Measurements from ENCODE around the gene AURKAIP1.

Gene AURKAIP1

GRCh38 chr1:1345860-1346500, 29.0 kb downstream of the AURKAIP1 start:
- no peak for DNase-seq

GRCh38 chr1:1345384-1345783, 29.6 kb downstream of the AURKAIP1 start:
- no peak for DNase-seq

DNA sequence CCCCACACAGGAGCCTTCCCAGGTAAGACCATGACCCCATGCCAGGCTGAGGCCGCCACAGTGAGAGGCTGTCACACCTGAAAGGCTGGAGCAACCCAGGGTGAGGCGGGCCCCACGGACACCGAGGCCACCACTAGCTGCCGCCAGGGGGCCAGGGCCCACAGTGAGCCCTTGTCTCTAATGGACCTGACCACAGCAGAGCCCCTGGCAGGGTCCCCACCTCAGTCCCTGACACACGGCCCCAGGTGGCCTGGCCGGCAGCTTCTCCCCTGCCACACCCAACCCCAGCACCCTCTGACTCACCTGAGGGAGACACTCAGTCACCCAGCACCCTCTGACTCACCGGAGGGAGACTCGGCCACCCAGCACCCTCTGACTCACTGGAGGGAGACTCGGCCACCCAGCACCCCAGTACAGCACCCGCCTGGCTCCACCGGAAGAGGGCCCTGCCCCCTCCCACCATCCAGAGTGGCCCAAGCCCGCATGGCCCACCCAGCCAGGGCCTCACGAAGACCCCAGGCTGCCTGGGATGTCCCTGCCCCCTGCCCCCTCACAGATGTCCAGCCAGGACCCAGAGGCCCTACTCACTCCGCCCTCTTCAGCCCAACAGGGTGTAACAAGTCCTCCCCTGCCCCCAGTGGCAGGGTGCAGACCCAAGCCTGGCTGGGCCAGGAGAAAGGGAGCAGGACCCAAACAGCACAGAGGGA, 30.2 kb downstream of the AURKAIP1 start:
- no peak for DNase-seq

DNA sequence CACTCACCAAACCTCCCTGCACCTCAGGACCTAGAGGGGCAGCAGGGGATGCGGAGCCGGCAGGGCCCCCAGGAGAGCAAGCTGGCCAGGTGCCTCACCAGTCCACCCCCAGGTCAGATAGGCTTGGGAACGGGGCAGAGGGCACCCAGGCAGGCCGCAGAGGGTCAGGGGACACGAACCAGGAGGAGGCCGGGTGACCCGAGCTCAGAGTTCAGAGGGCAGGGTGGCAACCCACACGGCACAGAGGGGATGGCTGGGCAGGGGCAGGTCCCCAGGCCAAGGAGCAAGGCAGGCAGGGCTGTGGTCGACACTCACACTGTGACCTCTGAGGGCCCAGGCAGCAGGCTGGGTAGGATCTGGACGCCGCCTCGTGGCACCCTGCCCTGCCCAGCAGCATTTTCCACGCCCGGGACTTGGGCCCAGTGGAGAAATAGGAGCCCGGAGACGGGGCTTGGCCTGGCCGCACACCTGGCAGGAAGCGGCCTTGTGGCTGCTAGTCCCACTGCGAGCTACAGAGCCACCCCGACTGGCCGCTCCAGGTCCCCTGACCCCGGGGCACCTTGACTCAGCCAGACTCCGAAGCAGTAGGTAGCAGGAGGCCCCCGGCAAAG, 31.1 kb downstream of the AURKAIP1 start:
- no peak for DNase-seq

GRCh38 chr1:1342584-1343115, 32.4 kb downstream of the AURKAIP1 start:
- no peak for DNase-seq

DNA sequence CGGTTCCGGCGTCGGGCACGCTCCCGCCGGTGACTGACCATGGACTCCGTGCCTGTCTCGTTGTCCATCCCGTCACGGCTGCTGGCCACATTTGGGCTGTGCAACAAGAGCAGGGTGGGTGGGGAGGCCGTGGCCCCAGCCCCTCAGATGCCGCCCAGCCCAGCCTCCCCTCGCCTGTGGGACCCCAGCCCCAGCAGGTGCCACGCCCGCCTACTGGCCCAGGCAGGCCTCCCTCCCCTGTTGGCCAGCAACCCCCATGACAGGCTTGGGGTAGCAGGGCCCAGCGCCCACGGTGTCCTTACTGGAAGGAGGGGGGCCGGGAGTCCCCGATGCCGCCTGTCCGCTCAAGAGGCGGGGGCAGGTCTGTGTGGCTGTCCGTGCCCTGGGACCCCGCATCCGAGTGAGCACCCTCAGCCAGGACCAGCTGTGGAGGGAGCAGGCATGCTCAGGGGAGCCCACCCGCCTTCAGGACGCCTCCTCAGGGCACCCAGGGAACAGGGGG, 32.9 kb downstream of the AURKAIP1 start:
- DNase-seq, result no peak

DNA sequence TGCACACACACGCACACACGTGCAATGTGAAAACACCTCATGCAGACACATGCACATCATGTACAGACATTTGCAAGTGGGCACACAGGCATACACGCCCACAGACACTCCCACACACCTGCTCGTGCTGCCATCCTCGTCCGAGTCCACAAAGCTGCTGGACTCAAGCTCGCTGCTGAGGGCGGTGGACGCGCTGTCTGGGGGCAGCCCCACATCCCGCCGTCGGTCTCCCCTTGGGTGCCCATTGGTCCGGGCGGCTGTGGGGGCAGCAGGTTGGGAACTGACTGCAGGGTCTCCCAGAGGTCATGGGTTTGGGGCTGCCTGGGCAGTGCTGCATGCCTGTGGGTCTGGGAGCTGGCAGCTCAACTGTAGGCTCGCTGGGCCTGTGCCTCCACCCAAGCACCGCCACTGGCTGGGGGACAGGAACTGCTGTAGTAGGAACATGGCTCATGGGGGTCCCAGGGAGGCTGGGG, 33.4 kb downstream of the AURKAIP1 start:
- no peak for DNase-seq

DNA sequence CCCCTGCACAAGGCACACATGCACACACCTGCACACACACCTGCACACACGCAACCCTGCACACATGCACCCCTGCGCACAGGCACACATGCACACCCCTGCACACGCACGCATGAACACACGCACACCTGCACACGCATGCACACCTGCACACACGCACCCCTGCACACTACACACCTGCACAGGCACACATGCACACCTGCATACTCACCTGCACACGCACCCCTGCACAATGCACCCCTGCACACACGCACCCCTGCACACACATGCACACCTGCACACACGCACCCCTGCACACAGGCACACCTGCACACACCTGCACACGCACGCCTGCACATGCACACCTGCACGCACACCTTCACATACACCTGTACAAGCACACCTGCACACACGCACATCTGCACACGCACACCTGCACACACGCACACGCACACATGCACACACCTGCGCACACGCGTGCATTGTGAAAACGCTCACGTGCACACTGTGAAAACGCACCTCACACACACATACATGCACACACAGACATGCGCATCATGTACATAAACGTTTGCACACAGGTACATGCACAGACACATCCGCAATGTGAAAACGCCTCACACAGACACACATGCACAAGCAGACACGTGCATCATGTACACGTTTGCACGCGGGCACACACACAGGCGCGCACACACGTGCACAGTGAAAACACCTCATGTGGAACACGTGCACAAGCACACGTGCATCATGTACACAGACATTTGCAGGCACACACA, 34.0 kb downstream of the AURKAIP1 start:
- DNase-seq, result no peak

- no peak for DNase-seq
Observed at GRCh38 chr1:1340185-1340584, 34.8 kb downstream of the AURKAIP1 start.

DNA sequence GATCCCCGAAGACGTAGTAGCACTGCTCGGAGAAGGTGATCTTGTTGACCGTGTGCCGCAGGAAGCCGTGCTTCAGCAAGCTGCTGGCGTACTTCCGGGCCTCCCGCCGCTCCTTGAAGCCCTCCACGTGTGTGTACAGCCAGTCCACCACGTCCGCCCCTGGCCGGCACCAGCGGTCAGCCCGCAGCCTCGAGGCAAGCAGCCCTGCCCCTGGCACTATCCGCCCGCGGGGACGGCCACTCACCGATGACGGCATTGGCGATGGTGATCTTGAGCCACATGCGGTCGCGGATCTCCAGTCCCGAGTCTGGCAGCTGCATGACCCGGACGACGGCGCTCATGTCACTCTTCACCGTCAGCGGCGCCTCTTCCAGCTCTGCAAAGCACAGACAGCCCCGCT, 36.7 kb downstream of the AURKAIP1 start:
- DNase-seq, result no peak

GRCh38 chr1:1337793-1338147, 37.2 kb downstream of the AURKAIP1 start:
- no peak for DNase-seq

DNA sequence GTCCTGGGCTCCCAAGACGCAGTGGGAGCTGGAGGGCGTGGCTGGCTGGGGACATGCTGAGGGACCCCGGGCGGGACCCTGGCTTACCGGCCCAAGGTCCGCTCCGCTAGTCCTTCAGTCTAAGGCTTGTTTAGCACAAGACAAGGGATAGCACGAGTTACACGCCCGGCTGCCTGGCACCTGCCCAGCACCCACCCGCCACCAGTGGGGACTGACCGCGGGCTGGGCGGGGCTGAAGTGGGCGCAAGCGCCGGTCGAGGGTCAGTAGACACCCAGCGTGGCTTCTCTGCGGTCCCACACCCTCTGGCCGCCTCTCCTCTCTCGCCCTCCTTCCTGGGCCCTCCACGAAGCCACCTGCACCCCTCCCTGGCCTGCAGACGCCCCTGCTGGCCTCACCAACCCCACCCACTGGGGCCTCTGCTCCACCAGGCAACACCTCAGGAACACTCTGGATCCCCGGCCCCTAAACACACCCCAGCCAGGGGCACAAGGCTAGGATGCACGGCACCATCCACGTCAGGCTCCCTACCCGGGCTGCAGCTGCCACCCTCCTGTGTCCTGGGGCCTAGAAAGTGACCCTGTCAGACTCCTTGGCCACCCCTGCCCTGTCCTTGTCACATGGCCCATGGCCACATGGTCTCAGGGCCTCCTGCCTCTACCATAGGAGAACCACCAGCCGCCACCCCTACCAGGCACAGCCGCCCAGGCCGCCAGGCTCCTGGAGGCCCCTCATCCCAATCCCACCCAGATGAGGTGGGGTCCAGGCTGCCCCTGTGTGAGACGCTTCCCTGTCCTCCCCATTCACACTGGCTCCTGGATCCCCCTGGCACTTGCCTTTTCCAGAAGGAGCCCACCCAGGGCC, 37.8 kb downstream of the AURKAIP1 start:
- DNase-seq, result no peak

DNA sequence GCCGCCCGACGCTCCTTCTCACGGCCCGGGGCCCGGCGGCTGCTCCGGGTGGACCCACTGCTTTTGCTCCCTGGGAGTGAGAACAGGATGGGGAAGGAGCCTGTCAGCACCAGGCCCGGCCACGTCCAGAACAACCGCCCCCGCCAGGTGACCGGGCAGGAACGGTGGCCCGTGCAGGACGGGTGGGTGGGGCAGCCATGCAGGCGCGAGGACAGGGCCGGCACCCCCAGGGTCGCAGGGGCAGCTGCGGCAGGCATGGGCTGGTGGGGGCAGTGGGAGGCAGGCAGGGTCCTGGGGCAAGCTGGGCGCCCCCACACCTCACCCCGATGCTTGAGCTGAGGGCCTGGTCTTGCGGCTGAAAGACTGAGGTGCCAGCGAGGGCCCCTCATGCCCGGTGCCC, 38.6 kb downstream of the AURKAIP1 start:
- no peak for DNase-seq

DNA sequence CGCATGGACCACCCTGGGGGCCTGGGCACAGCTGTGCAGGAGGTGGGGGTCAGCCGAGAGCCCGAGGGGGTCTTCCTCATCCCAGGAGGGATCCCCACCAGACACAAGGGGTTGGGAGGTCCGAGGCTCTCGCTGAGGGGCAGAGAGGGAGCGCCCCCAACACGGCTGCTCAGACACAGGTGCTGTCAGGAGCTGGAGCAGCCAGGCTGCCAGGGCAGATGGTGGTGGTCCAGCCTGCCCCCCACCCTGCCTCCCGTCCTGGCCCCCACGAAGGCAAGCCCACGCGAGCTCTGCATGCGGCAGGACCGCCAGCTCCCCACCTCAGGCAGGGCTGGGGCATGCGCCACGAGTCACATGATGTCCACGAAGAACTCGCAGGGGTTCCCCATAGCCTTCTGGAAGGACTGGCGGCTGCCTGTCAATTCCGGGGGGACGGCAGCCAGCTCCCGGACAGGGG, 39.2 kb downstream of the AURKAIP1 start:
- DNase-seq, result no peak

GRCh38 chr1:1335283-1335682, 39.7 kb downstream of the AURKAIP1 start:
- no peak for DNase-seq

GRCh38 chr1:1334835-1335234, 40.2 kb downstream of the AURKAIP1 start:
- no peak for DNase-seq

GRCh38 chr1:1333551-1334241, 41.3 kb downstream of the AURKAIP1 start:
- no peak for DNase-seq

- no peak for DNase-seq
Observed at GRCh38 chr1:1332774-1333480, 42.1 kb downstream of the AURKAIP1 start.

DNA sequence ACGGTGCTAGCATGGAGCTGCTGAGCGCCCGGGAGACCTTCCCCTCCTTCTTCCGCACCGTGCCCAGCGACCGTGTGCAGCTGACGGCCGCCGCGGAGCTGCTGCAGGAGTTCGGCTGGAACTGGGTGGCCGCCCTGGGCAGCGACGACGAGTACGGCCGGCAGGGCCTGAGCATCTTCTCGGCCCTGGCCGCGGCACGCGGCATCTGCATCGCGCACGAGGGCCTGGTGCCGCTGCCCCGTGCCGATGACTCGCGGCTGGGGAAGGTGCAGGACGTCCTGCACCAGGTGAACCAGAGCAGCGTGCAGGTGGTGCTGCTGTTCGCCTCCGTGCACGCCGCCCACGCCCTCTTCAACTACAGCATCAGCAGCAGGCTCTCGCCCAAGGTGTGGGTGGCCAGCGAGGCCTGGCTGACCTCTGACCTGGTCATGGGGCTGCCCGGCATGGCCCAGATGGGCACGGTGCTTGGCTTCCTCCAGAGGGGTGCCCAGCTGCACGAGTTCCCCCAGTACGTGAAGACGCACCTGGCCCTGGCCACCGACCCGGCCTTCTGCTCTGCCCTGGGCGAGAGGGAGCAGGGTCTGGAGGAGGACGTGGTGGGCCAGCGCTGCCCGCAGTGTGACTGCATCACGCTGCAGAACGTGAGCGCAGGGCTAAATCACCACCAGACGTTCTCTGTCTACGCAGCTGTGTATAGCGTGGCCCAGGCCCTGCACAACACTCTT, 42.8 kb downstream of the AURKAIP1 start:
- no peak for DNase-seq
